Fibroblast of skin of left biceps (primary cell): ENCODE measurements around the gene LIMA1.
"Not testable (repeated sequence)": the region's sequence is repeated elsewhere in the genome, so short reads cannot be mapped to it uniquely, and the experiment has no call there.

Source experiments
- DNase-seq, 2 experiments: peaks; one replicate each; pipeline ENCODE4 v3.0.0-alpha.2; 2013; ENCODE audit warnings: low read depth in 2 of 2

LIMA1 gene

GRCh38 chr12:50219001-50219400 lies 64.3 kb downstream of the LIMA1 start:
- not testable (repeated sequence) for DNase-seq

GRCh38 chr12:50218386-50218785 lies 64.9 kb downstream of the LIMA1 start:
- DNase-seq, result no peak

GRCh38 chr12:50217202-50217601 lies 66.1 kb downstream of the LIMA1 start:
- DNase-seq, result no peak

GRCh38 chr12:50215033-50215432 lies 68.3 kb downstream of the LIMA1 start:
- DNase-seq, result peak in 1 of 2 experiments; percentile 38

GRCh38 chr12:50214018-50214417 lies 69.3 kb downstream of the LIMA1 start:
- no peak for DNase-seq

GRCh38 chr12:50213439-50213838 lies 69.9 kb downstream of the LIMA1 start:
- DNase-seq, result no peak

GRCh38 chr12:50212071-50212467 lies 71.3 kb downstream of the LIMA1 start:
- DNase-seq, result no peak

- DNase-seq, result peak; percentile 44 to 53
These were observed 71.8 kb downstream of the LIMA1 start for GRCh38 chr12:50211392-50212070.

- DNase-seq, result no peak
These were observed 75.9 kb downstream of the LIMA1 start for GRCh38 chr12:50207424-50207823.

GRCh38 chr12:50205648-50206047 lies 77.7 kb downstream of the LIMA1 start:
- no peak for DNase-seq

- no peak for DNase-seq
These were observed 79.6 kb downstream of the LIMA1 start for GRCh38 chr12:50203691-50204090.

- DNase-seq, result peak; percentile 89 to 91
These were observed 81.3 kb downstream of the LIMA1 start for GRCh38 chr12:50201987-50202521.

- DNase-seq, result peak; percentile 70 to 76
These were observed 82.6 kb downstream of the LIMA1 start for GRCh38 chr12:50200552-50201273.

GRCh38 chr12:50198829-50199228 lies 84.5 kb downstream of the LIMA1 start:
- DNase-seq, result no peak

GRCh38 chr12:50197297-50197727 lies 86.0 kb downstream of the LIMA1 start:
- no peak for DNase-seq

GRCh38 chr12:50196537-50196936 lies 86.8 kb downstream of the LIMA1 start:
- DNase-seq, result no peak

GRCh38 chr12:50195832-50196231 lies 87.5 kb downstream of the LIMA1 start:
- no peak for DNase-seq

GRCh38 chr12:50192908-50193307 lies 90.4 kb downstream of the LIMA1 start:
- DNase-seq, result peak; percentile 70 to 75

- no peak for DNase-seq
These were observed 91.1 kb downstream of the LIMA1 start for GRCh38 chr12:50192236-50192635.

- DNase-seq, result no peak
These were observed 92.5 kb downstream of the LIMA1 start for GRCh38 chr12:50190859-50191258.

- DNase-seq, result no peak
These were observed 94.3 kb downstream of the LIMA1 start for GRCh38 chr12:50188875-50189575.

- DNase-seq, result no peak
These were observed 95.0 kb downstream of the LIMA1 start for GRCh38 chr12:50188241-50188781.
